ENCODE data around the gene SNRNP40. TPM values are rescaled to one million over a fixed set of nuclear protein-coding genes. Genes with fewer than 3 reads are reported as not detected.
A peak's percentile ranks its signal among the peaks of the same experiment; 100 is the strongest.

SNRNP40 gene
- total RNA-seq, 2 donors from 2014 or later, result 48.0 to 55.8 TPM

- H3K9me3 ChIP-seq (ENCODE audit: control insufficient read depth, low read length, poor library complexity, severe bottlenecking), result no peaks in the 10 kb centered on the region
- H3K36me3 Mint-ChIP-seq (ENCODE audit: low read depth), result peaks cover 9% of the 10 kb centered on the region
- ATAC-seq (no peak), DNase-seq (no peak)
- peak overlapping the region; percentile 88 for H3K4me3 Mint-ChIP-seq
- H3K27ac Mint-ChIP-seq, result no peak overlapping the region
- H3K4me1 Mint-ChIP-seq, result peaks cover 9% of the 10 kb centered on the region
- peaks cover 66% of the 10 kb centered on the region for H3K27me3 Mint-ChIP-seq
These were observed 58.0 kb downstream of the SNRNP40 start for GRCh38 chr1:31238612-31238985.

GRCh38 chr1:31234870-31235269 lies 61.7 kb downstream of the SNRNP40 start:
- no peak for DNase-seq
- no peak overlapping the region for H3K27ac Mint-ChIP-seq
- no peak for ATAC-seq
- H3K9me3 ChIP-seq (ENCODE audit: control insufficient read depth, low read length, poor library complexity, severe bottlenecking), result no peaks in the 10 kb centered on the region
- H3K27me3 Mint-ChIP-seq, result peaks cover 56% of the 10 kb centered on the region
- H3K4me3 Mint-ChIP-seq, result no peak overlapping the region
- peaks cover 5% of the 10 kb centered on the region for H3K36me3 Mint-ChIP-seq (ENCODE audit: low read depth)
- peaks cover 9% of the 10 kb centered on the region for H3K4me1 Mint-ChIP-seq

- no peak overlapping the region for H3K4me3 Mint-ChIP-seq
- no peak for ATAC-seq
- peaks cover 9% of the 10 kb centered on the region for H3K4me1 Mint-ChIP-seq
- H3K27me3 Mint-ChIP-seq, result peaks cover 56% of the 10 kb centered on the region
- peaks cover 5% of the 10 kb centered on the region for H3K36me3 Mint-ChIP-seq (ENCODE audit: low read depth)
- no peak for DNase-seq
- H3K9me3 ChIP-seq (ENCODE audit: control insufficient read depth, low read length, poor library complexity, severe bottlenecking), result no peaks in the 10 kb centered on the region
- no peak overlapping the region for H3K27ac Mint-ChIP-seq
These were observed 62.4 kb downstream of the SNRNP40 start for GRCh38 chr1:31234123-31234708.

- no peaks in the 10 kb centered on the region for H3K4me1 Mint-ChIP-seq
- H3K27me3 Mint-ChIP-seq, result peaks cover 41% of the 10 kb centered on the region
- no peak overlapping the region for H3K27ac Mint-ChIP-seq
- no peak for ATAC-seq
- no peak for DNase-seq
- H3K36me3 Mint-ChIP-seq (ENCODE audit: low read depth), result no peaks in the 10 kb centered on the region
- no peak overlapping the region for H3K4me3 Mint-ChIP-seq
- H3K9me3 ChIP-seq (ENCODE audit: control insufficient read depth, low read length, poor library complexity, severe bottlenecking), result no peaks in the 10 kb centered on the region
These were observed 63.9 kb downstream of the SNRNP40 start for GRCh38 chr1:31232689-31233088.

- no peak overlapping the region for H3K27ac Mint-ChIP-seq
- H3K9me3 ChIP-seq (ENCODE audit: control insufficient read depth, low read length, poor library complexity, severe bottlenecking), result no peaks in the 10 kb centered on the region
- H3K27me3 Mint-ChIP-seq, result peaks cover 38% of the 10 kb centered on the region
- H3K4me1 Mint-ChIP-seq, result no peaks in the 10 kb centered on the region
- ATAC-seq (no peak), DNase-seq (no peak)
- no peak overlapping the region for H3K4me3 Mint-ChIP-seq
- H3K36me3 Mint-ChIP-seq (ENCODE audit: low read depth), result no peaks in the 10 kb centered on the region
These were observed 64.8 kb downstream of the SNRNP40 start for GRCh38 chr1:31231802-31232201.

GRCh38 chr1:31230378-31230777 lies 66.2 kb downstream of the SNRNP40 start:
- DNase-seq (no peak), ATAC-seq (no peak)
- Mint-ChIP-seq H3K4me1 (no peaks in the 10 kb centered on the region), H3K27ac (no peak overlapping the region), H3K36me3 (ENCODE audit: low read depth) (no peaks in the 10 kb centered on the region), H3K27me3 (peaks cover 25% of the 10 kb centered on the region), H3K4me3 (no peak overlapping the region)
- H3K9me3 ChIP-seq (ENCODE audit: control insufficient read depth, low read length, poor library complexity, severe bottlenecking), result no peaks in the 10 kb centered on the region

GRCh38 chr1:31228986-31229385 lies 67.6 kb downstream of the SNRNP40 start:
- no peaks in the 10 kb centered on the region for H3K9me3 ChIP-seq (ENCODE audit: control insufficient read depth, low read length, poor library complexity, severe bottlenecking)
- Mint-ChIP-seq H3K4me3 (no peak overlapping the region), H3K27ac (no peak overlapping the region), H3K4me1 (no peaks in the 10 kb centered on the region), H3K27me3 (peaks cover 11% of the 10 kb centered on the region), H3K36me3 (ENCODE audit: low read depth) (no peaks in the 10 kb centered on the region)
- ATAC-seq, result no peak
- no peak for DNase-seq

- Mint-ChIP-seq H3K27me3 (peaks cover 9% of the 10 kb centered on the region), H3K27ac (no peak overlapping the region), H3K4me3 (no peak overlapping the region), H3K4me1 (no peaks in the 10 kb centered on the region), H3K36me3 (ENCODE audit: low read depth) (no peaks in the 10 kb centered on the region)
- ATAC-seq (no peak), DNase-seq (no peak)
- no peaks in the 10 kb centered on the region for H3K9me3 ChIP-seq (ENCODE audit: control insufficient read depth, low read length, poor library complexity, severe bottlenecking)
These were observed 68.6 kb downstream of the SNRNP40 start for GRCh38 chr1:31227891-31228568.

- H3K27ac Mint-ChIP-seq, result no peak overlapping the region
- H3K9me3 ChIP-seq (ENCODE audit: control insufficient read depth, low read length, poor library complexity, severe bottlenecking), result no peaks in the 10 kb centered on the region
- ATAC-seq, result no peak
- no peak overlapping the region for H3K4me3 Mint-ChIP-seq
- no peaks in the 10 kb centered on the region for H3K36me3 Mint-ChIP-seq (ENCODE audit: low read depth)
- DNase-seq, result no peak
- H3K27me3 Mint-ChIP-seq, result peaks cover 12% of the 10 kb centered on the region
- no peaks in the 10 kb centered on the region for H3K4me1 Mint-ChIP-seq
These were observed 72.5 kb downstream of the SNRNP40 start for GRCh38 chr1:31224068-31224467.

DNA sequence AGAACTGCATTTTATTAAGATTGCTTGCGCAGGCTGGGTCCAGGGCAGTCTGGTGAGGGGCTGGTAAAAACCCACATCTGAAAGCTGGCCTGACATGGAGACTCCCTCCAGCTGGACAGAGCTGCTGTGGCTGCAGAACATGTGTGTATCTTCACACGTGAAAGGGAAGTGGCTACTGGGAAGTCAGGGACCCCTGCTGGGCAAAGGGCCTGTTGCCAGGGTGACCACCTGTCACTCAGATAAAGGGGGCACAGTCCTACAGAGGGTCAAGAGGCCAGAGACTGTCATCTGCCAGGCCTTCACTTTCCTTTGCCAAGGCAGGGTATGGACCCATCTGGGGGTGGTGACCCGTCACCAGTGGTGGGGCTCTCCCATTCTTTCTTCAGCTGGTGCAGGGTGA lies 74.4 kb downstream of the SNRNP40 start:
- Mint-ChIP-seq H3K27ac (no peak overlapping the region), H3K36me3 (ENCODE audit: low read depth) (no peaks in the 10 kb centered on the region), H3K4me1 (no peaks in the 10 kb centered on the region), H3K27me3 (peaks cover 12% of the 10 kb centered on the region), H3K4me3 (no peak overlapping the region)
- no peaks in the 10 kb centered on the region for H3K9me3 ChIP-seq (ENCODE audit: control insufficient read depth, low read length, poor library complexity, severe bottlenecking)
- ATAC-seq (no peak), DNase-seq (no peak)

DNA sequence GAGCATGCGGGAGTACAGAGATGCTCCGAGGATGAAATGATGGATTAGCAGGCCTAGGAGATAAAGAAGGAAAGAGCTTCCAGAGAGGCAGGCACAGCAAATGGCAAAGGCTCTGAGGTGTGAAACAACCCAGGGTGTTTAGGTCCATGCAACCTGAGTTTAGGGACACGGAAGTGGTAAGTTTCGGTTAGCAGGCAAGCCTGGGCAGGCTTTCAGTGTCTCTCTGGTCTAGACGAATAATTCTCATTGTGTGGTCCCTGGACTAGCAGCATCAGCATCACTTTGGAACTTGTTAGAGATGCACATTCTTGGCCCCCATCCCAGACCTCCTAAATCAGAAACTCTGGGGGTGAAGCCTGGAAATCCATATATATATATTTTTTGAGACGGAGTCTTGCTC lies 75.5 kb downstream of the SNRNP40 start:
- Mint-ChIP-seq H3K4me3 (no peak overlapping the region), H3K27me3 (peaks cover 12% of the 10 kb centered on the region), H3K4me1 (no peaks in the 10 kb centered on the region), H3K27ac (no peak overlapping the region), H3K36me3 (ENCODE audit: low read depth) (no peaks in the 10 kb centered on the region)
- no peak for ATAC-seq
- no peak for DNase-seq
- no peaks in the 10 kb centered on the region for H3K9me3 ChIP-seq (ENCODE audit: control insufficient read depth, low read length, poor library complexity, severe bottlenecking)

DNA sequence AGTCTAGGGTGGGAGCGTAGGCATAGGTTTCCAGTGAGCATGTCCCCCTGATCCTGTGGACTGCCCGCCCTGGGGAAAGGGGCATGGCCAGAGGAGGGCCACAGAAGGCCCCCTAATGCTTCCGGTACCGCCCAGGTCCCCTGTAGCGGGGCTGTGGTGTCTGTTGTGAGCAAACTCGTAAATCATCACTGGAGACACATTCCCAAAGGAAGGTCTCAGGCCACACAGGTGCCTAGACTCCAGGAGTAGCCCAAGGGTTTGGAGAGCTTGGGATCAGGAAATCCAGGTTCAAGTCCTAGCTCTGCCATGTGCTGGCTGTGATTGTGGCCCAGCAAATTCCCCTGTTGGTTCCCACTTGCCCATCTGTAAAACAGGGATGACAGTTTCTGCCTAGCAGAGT lies 77.1 kb downstream of the SNRNP40 start:
- no peak for ATAC-seq
- no peaks in the 10 kb centered on the region for H3K9me3 ChIP-seq (ENCODE audit: control insufficient read depth, low read length, poor library complexity, severe bottlenecking)
- Mint-ChIP-seq H3K36me3 (ENCODE audit: low read depth) (no peaks in the 10 kb centered on the region), H3K4me3 (no peak overlapping the region), H3K4me1 (no peaks in the 10 kb centered on the region), H3K27me3 (peaks cover 14% of the 10 kb centered on the region), H3K27ac (no peak overlapping the region)
- no peak for DNase-seq

DNA sequence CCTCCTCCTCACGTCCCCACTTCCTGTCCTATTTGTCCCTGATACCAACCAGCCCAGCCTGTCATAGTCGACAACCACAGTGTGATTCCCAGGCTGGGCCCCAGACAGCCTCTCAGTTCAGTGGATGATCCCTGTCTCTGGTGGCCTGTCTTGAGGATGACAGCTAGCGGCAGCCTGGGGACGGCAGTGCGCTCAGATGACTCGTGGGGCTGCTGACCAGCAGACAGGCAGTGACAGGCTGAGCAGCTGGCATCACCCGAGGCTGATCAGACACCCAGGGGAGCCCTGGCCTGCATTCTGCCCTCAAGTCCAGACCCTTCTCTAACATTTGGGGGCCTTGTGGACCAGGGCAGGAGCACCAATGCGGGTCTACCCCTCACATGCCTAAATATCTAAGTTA lies 77.9 kb downstream of the SNRNP40 start:
- Mint-ChIP-seq H3K27ac (no peak overlapping the region), H3K27me3 (peaks cover 14% of the 10 kb centered on the region), H3K36me3 (ENCODE audit: low read depth) (no peaks in the 10 kb centered on the region), H3K4me1 (no peaks in the 10 kb centered on the region), H3K4me3 (no peak overlapping the region)
- no peak for ATAC-seq
- no peaks in the 10 kb centered on the region for H3K9me3 ChIP-seq (ENCODE audit: control insufficient read depth, low read length, poor library complexity, severe bottlenecking)
- no peak for DNase-seq

GRCh38 chr1:31216016-31216415 lies 80.6 kb downstream of the SNRNP40 start:
- DNase-seq (no peak), ATAC-seq (no peak)
- Mint-ChIP-seq H3K4me3 (no peak overlapping the region), H3K4me1 (no peaks in the 10 kb centered on the region), H3K27me3 (peaks cover 11% of the 10 kb centered on the region), H3K36me3 (ENCODE audit: low read depth) (peaks cover under 1% of the 10 kb centered on the region), H3K27ac (no peak overlapping the region)
- no peaks in the 10 kb centered on the region for H3K9me3 ChIP-seq (ENCODE audit: control insufficient read depth, low read length, poor library complexity, severe bottlenecking)

All from T-helper 17 cell (primary cell).